ENCODE results near the gene RPP38. TPM values are rescaled to one million over a fixed set of nuclear protein-coding genes. Genes with fewer than 3 reads are reported as not detected.

The RPP38 gene
- total RNA-seq, 4 donors from 2014 or later: 7.5 to 10.6 (median 10.3) TPM

DNA sequence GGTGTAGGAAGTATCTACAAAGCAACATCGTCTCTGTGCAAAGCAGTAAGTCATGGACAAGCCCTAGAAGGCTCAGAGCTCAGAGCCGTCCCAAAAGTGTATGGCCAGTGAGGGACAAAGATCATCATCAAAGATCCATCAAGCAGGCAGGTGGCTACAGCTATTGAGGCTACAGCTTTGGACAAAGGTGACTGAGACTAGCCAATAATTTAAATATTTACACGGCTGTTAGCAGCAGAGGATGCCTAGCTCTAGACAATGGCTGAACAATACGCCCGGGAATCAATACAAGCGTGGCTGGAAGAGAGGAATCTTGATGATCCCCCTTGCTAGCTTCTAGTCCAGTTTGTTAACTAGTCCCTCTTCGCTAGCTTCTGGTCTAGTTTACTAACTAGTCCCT, 53.4 kb downstream of the RPP38 start:
- TF ChIP-seq, protein P1, sequence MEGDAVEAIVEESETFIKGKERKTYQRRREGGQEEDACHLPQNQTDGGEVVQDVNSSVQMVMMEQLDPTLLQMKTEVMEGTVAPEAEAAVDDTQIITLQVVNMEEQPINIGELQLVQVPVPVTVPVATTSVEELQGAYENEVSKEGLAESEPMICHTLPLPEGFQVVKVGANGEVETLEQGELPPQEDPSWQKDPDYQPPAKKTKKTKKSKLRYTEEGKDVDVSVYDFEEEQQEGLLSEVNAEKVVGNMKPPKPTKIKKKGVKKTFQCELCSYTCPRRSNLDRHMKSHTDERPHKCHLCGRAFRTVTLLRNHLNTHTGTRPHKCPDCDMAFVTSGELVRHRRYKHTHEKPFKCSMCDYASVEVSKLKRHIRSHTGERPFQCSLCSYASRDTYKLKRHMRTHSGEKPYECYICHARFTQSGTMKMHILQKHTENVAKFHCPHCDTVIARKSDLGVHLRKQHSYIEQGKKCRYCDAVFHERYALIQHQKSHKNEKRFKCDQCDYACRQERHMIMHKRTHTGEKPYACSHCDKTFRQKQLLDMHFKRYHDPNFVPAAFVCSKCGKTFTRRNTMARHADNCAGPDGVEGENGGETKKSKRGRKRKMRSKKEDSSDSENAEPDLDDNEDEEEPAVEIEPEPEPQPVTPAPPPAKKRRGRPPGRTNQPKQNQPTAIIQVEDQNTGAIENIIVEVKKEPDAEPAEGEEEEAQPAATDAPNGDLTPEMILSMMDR (IDR thresholded peaks at IDR 0.05; ENCODE audit: low read depth): no peak

DNA sequence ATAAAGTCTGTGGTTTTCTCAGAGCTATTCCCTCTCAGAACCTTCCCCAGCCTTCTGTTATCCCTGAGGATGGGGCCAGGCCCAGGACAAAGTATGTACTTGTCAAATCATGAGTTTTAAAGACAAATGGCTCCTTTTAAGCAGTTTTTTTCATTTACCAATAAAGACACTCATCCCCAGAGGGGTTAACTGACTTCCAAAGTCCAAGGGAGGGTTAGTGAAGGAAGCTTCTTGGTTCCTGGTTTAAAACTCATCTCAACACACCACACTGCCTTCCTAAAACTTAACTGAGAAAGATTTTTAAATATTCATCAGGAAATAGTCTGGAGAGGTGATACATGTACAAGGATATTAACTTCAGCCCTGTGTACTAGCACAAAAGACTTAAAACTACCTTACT, 55.4 kb downstream of the RPP38 start:
- TF ChIP-seq, protein P1 (IDR thresholded peaks at IDR 0.05; ENCODE audit: low read depth): no peak

Other genes with a start within 250 kb of the RPP38 start
- 10 to 100 TPM in 1 of 4 donors, 1 to 10 TPM in 3; 3.1 to 11.3 (median 3.6) TPM for gene SUV39H2, start 218.5 kb upstream of the RPP38 start, total RNA-seq
- 100 to 1,000 TPM in 1 of 4 donors, 10 to 100 TPM in 3; 13.0 to 114 (median 17.2) TPM for gene DCLRE1C, start 143.3 kb upstream of the RPP38 start, total RNA-seq
- not detected for gene MEIG1, start 138.0 kb upstream of the RPP38 start, total RNA-seq
- gene OLAH, start 53.4 kb upstream of the RPP38 start, total RNA-seq: 1 to 10 TPM in 1 of 4 donors, under 1 TPM in 2, not detected in 1; 0.38 to 1.3 (median 0.51) TPM
- 1 to 10 TPM in 1 of 4 donors, under 1 TPM in 2, not detected in 1; 0.75 to 1.8 (median 0.85) TPM for gene ACBD7, start 8.6 kb upstream of the RPP38 start, total RNA-seq
- gene NMT2, start 71.3 kb downstream of the RPP38 start, total RNA-seq: 100 to 1,000 TPM in 1 of 4 donors, 10 to 100 TPM in 3; 57.5 to 102 (median 76.6) TPM